GM13977 (cell line): Measurements from ENCODE around the gene MS4A15.

Experiments
- DNase-seq: peaks from one replicate; pipeline ENCODE4 v3.0.0; 2012; ENCODE audit warnings: low spot score
- in situ Hi-C: fragments of 300-500 bp; cut with MboI; formaldehyde crosslinking; loops from one replicate; pipeline ENCODE4 v1.12.0; 2022; ENCODE audit warnings: low sequenced_read_pairs, low pct_unique_long_range_greater_than_20kb, mixed read lengths, inconsistent platforms; ENCODE audit not compliant: unreplicated experiment
- TF ChIP-seq, protein P1 (sequence below): IDR thresholded peaks from 2 replicates; pipeline ENCODE4 v1.5.1; 2012; ENCODE audit warnings: mild to moderate bottlenecking, control low read depth; ENCODE audit not compliant: insufficient read depth; ENCODE audit errors: extremely low read depth, missing control alignments

The MS4A15 gene

DNA sequence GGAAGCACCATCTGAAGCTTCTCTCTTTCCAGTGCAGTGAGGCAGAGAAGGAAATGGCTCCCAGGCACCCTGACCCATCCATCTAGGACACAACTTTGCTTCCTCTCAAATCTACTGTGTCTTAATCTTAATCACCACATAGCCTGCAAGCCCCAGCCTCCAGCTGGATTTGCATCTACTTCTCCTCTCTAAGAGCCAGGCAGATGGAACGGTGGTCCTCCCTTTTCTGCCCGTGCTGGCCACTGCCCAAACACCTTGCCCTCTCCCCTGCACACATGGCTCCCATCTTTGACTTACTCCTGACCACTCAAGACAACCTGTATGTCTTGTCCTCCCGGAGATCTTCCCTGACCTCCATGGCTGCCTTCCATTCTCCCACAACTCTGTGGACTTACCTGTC is 35.9 kb downstream of the MS4A15 start:
- in situ Hi-C loops: no loop called here
- TF ChIP-seq, protein P1, sequence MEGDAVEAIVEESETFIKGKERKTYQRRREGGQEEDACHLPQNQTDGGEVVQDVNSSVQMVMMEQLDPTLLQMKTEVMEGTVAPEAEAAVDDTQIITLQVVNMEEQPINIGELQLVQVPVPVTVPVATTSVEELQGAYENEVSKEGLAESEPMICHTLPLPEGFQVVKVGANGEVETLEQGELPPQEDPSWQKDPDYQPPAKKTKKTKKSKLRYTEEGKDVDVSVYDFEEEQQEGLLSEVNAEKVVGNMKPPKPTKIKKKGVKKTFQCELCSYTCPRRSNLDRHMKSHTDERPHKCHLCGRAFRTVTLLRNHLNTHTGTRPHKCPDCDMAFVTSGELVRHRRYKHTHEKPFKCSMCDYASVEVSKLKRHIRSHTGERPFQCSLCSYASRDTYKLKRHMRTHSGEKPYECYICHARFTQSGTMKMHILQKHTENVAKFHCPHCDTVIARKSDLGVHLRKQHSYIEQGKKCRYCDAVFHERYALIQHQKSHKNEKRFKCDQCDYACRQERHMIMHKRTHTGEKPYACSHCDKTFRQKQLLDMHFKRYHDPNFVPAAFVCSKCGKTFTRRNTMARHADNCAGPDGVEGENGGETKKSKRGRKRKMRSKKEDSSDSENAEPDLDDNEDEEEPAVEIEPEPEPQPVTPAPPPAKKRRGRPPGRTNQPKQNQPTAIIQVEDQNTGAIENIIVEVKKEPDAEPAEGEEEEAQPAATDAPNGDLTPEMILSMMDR: no peak
- no peak for DNase-seq

DNA sequence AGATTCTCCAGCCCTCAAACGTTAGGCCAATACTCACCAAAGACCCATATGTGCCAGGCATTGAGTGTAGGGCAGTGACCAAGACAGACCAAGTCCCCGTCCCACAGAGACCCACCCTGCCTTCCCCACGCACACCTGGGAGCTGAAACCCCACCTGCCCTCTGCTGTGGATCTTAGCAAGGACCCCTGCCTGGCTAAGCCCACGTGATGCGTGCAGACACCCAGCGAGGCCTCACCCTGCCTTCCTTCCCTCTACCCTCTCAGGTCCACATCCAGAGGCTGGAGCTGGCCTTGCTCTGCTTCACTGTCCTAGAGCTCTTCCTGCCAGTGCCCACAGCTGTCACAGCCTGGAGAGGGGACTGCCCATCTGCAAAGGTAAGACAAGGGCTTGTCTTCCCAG is 38.6 kb downstream of the MS4A15 start:
- in situ Hi-C loops: no loop called here
- no peak for DNase-seq
- TF ChIP-seq, protein P1: no peak

DNA sequence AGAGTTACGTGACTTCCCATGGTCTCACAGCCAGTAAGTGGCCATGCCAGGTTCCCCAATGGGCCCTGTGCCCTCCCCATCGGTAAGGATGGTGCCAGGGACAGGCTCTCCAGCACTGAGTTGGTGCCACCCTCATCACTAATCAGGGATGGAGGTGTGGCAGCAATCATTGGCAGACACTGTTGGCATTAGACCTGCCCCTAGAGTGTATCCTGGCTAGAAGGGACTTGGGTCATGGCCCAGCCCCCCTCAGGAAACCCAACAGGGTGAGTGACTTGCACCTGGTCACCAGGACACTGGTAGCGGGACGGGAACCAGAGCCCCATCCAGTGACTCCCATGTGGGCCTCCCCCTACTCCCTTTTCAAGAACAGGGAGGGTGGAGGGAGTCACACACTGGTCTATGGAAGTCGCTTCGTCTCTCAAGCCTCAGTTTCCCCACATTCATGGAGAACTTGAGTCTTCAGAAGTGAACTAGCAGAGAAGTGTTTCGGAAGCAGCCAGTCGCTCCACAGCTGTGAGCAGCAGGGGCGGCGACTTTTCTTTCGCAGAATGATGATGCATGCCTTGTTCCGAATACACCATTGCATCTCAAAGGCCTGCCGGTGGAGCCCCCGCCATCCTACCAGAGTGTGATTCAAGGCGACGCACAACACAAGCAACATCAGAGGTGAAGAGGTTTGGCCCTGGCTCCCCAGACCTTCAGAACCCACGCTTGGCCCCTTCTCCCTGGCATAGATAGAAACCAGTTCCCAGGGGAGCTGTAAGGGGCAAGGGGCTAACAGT is 41.4 kb downstream of the MS4A15 start:
- DNase-seq: no peak
- in situ Hi-C loops: no loop called here

DNA sequence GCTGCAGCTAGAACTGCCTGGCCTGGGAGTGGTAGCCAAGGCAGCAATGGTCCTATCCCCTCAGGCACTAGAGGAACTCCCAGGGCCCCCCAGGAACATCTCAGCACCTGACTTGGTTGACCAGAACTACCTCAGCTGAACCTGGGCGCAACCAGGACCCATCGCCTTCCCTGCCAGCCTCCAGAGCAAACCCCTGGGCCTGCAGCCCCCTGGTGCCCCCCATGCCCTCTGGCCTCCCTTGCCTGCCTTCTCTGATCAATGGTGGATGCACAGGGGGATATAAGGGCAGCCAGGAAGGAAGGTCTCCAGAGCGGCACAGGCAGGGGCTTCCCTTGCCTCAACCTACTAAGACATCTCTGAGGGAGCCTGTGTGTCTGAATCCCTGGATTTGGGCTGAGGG is 42.0 kb downstream of the MS4A15 start:
- in situ Hi-C loops: no loop called here
- no peak for DNase-seq
- TF ChIP-seq, protein P1: no peak

More for the DNA sequence above, 41.4 kb downstream of the MS4A15 start:
- TF ChIP-seq, protein P1: no peak

DNA sequence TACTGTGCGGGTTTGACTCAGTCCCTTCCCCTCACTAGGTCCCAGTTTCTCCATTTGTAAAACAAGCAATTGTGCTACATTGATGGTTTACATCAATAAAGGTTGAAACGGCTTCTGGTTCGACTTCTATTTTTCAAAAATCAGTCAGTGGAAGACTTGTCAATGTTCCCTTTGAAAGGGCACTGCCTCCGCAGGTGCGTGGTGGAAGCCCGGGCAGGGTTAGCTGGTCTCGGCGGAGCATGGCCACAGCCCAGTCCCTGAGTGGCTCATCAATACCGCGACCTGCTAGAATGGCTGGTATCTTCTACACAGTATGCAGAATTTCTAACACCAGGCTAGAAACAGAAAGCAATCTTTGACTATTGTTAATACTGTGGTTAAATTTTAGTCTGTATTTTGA is 44.5 kb downstream of the MS4A15 start:
- TF ChIP-seq, protein P1: no peak
- no peak for DNase-seq
- in situ Hi-C loops: no loop called here

DNA sequence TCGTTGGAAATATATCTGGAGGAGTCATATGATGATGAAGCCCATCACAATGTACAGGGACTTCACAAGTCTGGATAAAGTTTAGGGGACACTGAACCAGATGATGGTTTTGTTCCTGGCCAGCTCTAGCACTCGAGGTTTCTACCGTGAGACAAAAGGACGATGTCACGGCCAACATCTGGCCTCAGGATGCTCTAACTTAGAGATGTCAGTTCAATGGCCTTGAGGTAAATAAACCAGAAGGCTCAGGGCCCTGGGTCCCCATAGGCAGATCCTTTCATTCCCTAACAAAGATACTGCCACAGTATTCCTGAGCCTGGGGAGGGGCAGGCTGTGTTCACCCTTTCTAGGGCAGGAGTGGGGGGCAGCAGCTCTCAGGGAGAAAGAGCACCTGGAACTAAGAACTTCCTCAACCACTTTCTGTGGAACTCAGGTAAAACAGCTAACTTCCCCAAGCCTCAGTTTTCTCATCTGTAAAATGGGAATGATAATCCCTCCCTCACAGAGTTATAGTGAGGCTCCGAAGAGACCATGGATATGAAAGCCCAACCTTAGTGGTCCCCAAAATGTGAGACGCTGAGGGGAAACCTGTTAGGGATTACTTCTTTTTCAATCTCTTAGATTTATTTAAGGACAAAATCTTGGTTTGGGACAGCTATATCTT is 46.7 kb downstream of the MS4A15 start:
- in situ Hi-C loops: no loop called here
- DNase-seq: no peak
- TF ChIP-seq, protein P1: no peak
